GM12872 (cell line): ENCODE data around the gene ZNF213.

Experiments used
- TF ChIP-seq, protein P1 (sequence below): IDR thresholded peaks from 3 replicates; pipeline ENCODE4 v1.5.1; 2011; ENCODE audit warnings: low read depth, mild to moderate bottlenecking, low read length, moderate library complexity; ENCODE audit not compliant: insufficient read depth

Gene ZNF213

DNA sequence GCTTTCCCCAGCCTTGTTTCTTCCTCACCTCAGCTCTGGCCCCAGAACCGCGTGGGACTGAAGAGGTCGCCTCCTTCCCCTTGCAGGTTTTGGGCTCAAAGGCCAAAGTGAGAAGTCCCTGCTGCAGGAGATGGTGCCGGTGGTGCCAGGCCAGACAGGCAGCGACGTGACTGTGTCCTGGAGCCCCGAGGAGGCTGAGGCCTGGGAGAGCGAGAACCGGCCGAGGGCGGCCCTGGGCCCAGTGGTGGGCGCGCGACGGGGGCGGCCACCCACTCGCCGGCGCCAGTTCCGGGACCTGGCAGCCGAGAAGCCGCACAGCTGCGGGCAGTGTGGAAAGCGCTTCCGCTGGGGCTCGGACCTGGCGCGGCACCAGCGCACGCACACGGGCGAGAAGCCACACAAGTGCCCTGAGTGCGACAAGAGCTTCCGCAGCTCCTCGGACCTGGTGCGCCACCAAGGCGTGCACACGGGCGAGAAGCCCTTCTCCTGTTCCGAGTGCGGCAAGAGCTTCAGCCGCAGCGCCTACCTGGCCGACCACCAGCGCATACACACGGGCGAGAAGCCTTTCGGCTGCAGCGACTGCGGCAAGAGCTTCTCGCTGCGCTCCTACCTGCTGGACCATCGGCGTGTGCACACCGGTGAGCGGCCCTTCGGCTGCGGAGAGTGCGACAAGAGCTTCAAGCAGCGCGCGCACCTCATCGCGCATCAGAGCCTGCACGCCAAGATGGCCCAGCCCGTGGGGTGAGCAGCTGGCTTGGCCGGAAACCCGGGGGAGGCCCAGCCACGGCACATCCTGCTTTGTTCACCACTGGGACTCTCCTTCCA lies 6.0 kb downstream of the ZNF213 start:
- TF ChIP-seq, protein P1, sequence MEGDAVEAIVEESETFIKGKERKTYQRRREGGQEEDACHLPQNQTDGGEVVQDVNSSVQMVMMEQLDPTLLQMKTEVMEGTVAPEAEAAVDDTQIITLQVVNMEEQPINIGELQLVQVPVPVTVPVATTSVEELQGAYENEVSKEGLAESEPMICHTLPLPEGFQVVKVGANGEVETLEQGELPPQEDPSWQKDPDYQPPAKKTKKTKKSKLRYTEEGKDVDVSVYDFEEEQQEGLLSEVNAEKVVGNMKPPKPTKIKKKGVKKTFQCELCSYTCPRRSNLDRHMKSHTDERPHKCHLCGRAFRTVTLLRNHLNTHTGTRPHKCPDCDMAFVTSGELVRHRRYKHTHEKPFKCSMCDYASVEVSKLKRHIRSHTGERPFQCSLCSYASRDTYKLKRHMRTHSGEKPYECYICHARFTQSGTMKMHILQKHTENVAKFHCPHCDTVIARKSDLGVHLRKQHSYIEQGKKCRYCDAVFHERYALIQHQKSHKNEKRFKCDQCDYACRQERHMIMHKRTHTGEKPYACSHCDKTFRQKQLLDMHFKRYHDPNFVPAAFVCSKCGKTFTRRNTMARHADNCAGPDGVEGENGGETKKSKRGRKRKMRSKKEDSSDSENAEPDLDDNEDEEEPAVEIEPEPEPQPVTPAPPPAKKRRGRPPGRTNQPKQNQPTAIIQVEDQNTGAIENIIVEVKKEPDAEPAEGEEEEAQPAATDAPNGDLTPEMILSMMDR, result no peak

DNA sequence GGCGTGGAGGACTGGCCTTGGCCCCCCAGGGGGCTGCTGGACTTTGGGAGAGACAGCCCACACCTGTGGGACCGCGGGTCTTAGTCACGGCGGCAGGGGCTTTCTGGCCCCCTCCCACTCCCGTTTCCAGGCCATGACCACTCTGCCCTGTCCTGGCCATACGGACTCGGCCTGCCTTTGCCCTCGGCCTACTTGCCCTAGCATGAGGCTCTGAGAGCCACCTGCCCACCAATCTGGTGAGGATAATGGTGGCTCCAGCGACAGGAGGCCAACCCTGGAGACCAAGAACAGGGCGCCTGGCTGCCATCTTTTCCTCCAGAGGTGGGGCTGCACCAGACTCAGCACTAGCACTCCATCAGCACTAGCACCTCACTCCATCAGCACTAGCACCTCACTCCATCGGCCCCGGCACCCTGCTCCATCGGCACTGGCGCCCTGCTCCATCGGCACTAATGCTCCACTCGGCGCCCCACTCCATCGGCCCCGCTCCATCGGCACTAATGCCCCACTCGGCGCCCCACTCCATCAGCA lies 7.0 kb downstream of the ZNF213 start:
- TF ChIP-seq, protein P1, result no peak

DNA sequence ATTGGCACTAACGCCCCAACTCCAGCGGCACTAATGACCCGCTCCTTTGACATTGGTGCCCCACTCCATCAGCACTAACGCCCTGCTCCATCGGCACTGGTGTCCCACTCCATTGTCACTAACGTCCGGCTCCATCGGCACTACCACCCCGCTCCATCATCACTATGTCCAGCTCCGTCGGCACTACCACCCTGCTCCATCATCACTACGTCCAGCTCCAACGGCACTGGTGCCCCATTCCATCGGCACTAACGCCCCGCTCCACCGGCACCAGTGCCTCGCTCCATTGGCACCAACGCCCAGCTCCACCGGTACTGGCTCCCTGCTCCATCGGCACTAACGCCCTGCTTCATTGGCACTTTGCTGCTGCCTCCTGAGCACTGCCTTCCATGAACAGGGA lies 7.5 kb downstream of the ZNF213 start:
- TF ChIP-seq, protein P1, result no peak

DNA sequence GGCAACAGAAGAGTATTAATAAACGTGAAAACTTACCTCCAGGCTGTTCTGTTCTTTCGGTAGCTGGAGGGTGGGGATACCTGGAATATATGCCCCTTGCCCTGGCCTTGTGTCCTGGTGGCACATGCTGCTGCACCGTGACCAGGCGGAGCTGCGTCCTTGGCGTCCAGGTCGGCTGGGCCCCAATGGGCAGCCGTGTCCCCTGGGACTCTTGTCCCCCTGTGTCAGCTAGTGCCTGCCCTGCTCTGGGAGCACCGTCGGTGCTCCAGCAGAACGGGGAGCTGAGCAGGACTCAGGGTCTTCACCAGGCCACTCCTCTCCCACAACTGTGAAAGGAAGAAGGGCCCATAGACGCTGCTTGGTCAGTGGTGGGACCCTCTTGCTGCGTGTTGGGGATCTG lies 7.9 kb downstream of the ZNF213 start:
- TF ChIP-seq, protein P1, result no peak

DNA sequence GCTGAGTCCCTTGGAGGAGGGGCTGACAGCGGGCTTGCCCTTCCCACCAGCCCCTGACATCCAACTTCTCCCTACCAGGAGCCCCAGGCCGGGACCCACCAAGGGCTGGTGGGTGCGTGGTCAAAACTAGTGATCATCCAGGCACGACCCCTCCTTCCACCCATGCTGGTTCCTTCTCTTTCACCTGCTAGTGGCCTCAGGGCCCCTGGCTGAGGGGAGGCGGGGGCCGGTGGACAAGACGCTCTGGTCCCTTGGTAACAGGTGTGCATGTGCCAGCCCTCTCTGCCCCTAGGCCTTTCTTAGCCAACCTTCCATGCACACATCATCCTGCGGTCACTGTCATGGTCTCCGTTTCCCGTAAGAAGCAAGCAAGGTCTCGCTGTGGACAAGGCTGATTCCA lies 8.4 kb downstream of the ZNF213 start:
- TF ChIP-seq, protein P1, result no peak

DNA sequence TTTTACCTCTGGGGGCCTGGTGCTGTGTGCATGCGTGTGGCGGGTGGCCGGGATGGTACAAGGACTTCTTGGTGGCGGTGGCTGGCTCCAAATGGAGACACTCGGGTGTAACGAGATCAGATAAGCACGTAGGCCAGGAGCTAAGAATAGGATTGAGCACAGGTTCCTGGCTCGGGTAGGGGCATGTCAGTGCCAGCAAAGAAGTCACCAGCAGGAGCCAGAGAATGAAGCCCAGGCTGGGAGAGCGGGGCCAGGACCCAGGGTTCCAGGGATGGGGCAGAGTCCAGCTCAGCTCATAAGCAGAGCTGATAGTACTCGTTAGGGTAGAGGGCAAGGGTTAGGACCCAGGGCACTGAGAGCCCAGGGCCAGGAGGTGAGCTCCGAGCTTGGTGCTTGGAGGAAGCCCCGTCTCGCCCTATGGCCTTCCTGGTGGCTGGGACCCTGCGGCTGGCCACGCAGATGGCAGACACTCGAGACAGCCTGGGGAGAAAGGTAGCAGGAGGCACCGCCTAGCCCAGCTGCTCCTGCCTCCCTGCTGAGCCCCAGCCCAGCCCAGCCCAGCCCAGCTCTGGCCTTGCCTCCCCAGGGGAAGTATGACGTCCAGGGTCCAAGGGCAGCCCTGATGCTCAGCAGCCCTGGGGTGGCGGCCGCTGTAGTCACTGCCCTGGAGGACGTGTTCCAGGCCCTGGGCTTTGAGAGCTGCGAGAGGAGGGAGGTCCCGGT lies 8.9 kb downstream of the ZNF213 start:
- TF ChIP-seq, protein P1, result no peak

DNA sequence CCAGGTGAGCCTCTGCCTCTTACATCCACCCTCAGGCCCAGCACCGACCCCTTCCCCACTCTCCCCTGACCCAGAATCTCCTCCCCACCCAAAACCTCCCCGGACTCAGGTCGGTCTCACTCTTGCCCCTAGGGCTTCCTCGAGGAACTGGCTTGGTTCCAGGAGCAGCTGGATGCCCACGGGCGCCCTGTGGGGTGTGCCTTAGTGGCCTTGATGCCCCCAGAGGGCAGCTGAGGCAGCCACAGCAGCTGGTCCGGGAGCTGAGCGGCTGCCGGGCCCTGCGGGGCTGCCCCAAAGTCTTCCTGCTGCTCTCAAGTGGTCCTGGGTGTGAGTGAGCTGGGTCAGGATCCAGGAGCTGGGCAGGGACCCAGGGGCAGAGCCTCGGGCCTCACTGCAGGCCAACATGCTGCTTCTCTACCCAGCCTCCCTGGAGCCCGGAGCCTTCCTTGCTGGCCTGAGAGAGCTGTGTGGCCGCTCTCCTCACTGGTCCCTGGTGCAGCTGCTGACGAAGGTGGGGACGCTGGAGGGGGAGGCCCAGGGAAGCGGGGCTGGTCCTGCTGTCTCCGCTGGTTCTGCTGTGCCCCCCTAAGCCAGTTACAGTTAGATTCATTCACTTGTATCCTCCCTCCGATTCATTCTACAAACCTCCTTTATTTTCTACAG lies 9.6 kb downstream of the ZNF213 start:
- TF ChIP-seq, protein P1, result no peak
